DOHH2 (cell line): ENCODE data around the gene ZSWIM6.

Experiments used
- H3F3A ChIP-seq: fragments of 200-600 bp; sonication (generic), shearing (Covaris generic); 2 replicates; pipeline ENCODE4 v1.6.0; 2016; ENCODE audit warnings: antibody characterized with exemption, mild to moderate bottlenecking; ENCODE audit not compliant: control insufficient read depth, insufficient read depth
- H3K27ac ChIP-seq: fragments of 200-600 bp; sonication (generic); 2 replicates; pipeline ENCODE4 v1.5.1; 2014; ENCODE audit warnings: low read depth, mild to moderate bottlenecking, low read length, moderate library complexity
- H3K27me3 ChIP-seq: fragments of 200-600 bp; sonication (generic); 2 replicates; pipeline ENCODE4 v1.6.1; 2014; ENCODE audit warnings: mild to moderate bottlenecking, low read length, mixed read lengths; ENCODE audit not compliant: control insufficient read depth
- H3K36me3 ChIP-seq: fragments of 200-600 bp; sonication (generic); 2 replicates; pipeline ENCODE4 v1.6.1; 2014; ENCODE audit warnings: mild to moderate bottlenecking, low read length, moderate library complexity, mixed read lengths; ENCODE audit not compliant: control insufficient read depth
- H3K4me1 ChIP-seq: fragments of 200-600 bp; sonication (generic); 2 replicates; pipeline ENCODE4 v1.6.1; 2014; ENCODE audit warnings: mild to moderate bottlenecking, low read length, mixed read lengths; ENCODE audit not compliant: control insufficient read depth
- H3K4me2 ChIP-seq: fragments of 200-600 bp; sonication (generic); 2 replicates; pipeline ENCODE4 v1.6.0; 2014; ENCODE audit warnings: mild to moderate bottlenecking, low read length, moderate library complexity
- H3K4me3 ChIP-seq: fragments of 200-600 bp; sonication (generic); 2 replicates; pipeline ENCODE4 v1.5.1; 2014; ENCODE audit warnings: mild to moderate bottlenecking, low read length, mixed read lengths
- H3K79me2 ChIP-seq: fragments of 200-600 bp; sonication (generic); 2 replicates; pipeline ENCODE4 v1.6.1; 2014; ENCODE audit warnings: mild to moderate bottlenecking, low read length, mixed read lengths; ENCODE audit not compliant: control insufficient read depth
- H3K9me2 ChIP-seq: fragments of 200-600 bp; sonication (generic); replicated peaks from 2 replicates; pipeline ENCODE4 v1.6.1; 2014; ENCODE audit warnings: mild to moderate bottlenecking, low read length, mixed read lengths; ENCODE audit not compliant: control insufficient read depth
- H3K9me3 ChIP-seq: fragments of 200-600 bp; sonication (generic); 2 replicates; pipeline ENCODE4 v1.6.1; 2014; ENCODE audit warnings: antibody characterized with exemption, low read length, mixed read lengths; ENCODE audit not compliant: control insufficient read depth, insufficient read depth
- H4K20me1 ChIP-seq: fragments of 200-600 bp; sonication (generic); 2 replicates; pipeline ENCODE4 v1.6.0; 2014; ENCODE audit warnings: low read depth, mild to moderate bottlenecking, antibody characterized with exemption, low read length, moderate library complexity; ENCODE audit not compliant: control insufficient read depth, insufficient read depth
- CTCF ChIP-seq: fragments of 200-600 bp; sonication (generic); IDR thresholded peaks from one replicate; pipeline ENCODE4 v1.5.1; 2014; ENCODE audit warnings: antibody characterized with exemption, mild to moderate bottlenecking, low read depth, low read length; ENCODE audit not compliant: poor library complexity, severe bottlenecking
- EZH2phosphoT487 ChIP-seq: fragments of 200-600 bp; sonication (generic); IDR thresholded peaks from 2 replicates; pipeline ENCODE4 v1.6.1; 2017; ENCODE audit warnings: borderline replicate concordance, mild to moderate bottlenecking, antibody characterized with exemption, low read length, moderate library complexity, mixed read lengths

The ZSWIM6 gene

DNA sequence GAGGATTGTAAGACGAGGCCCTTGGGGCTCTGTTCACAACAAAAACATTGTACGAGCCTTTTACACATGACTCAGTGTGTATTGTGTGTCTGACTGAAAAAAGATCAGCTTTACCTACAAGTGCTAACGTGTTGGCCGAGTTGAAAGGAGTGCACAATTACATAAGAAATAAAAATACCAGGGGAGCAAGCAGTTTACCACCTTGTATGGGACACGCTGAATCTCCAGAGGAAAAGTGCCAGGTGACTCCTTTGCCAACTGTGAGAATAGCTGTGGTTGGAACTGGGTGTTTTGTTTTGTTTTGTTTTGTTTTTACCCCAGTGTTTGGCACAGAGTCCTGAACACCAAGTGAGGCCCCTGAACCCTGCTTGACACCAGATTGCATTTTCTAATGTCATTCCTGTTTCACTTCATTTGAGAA, 32.8 kb upstream of the ZSWIM6 start:
- Histone ChIP-seq H3K36me3 (no peaks in the 10 kb centered on the region), H3K4me1 (no peaks in the 10 kb centered on the region), H3K27me3 (no peaks in the 10 kb centered on the region), H4K20me1 (no peaks in the 10 kb centered on the region), H3K9me3 (no peaks in the 10 kb centered on the region), H3F3A (no peaks in the 10 kb centered on the region), H3K4me3 (no peak overlapping the region), H3K79me2 (no peaks in the 10 kb centered on the region), H3K27ac (no peak overlapping the region), H3K9me2 (no peaks in the 10 kb centered on the region), H3K4me2 (no peak overlapping the region)
- no peak for TF ChIP-seq CTCF
- TF ChIP-seq EZH2phosphoT487 = no peak

- TF ChIP-seq EZH2phosphoT487 (no peak), CTCF (no peak)
- Histone ChIP-seq H3K79me2 (no peaks in the 10 kb centered on the region), H3K4me2 (no peak overlapping the region), H3K36me3 (no peaks in the 10 kb centered on the region), H3K4me1 (no peaks in the 10 kb centered on the region), H3K4me3 (no peak overlapping the region), H3F3A (no peaks in the 10 kb centered on the region), H4K20me1 (no peaks in the 10 kb centered on the region), H3K9me2 (no peaks in the 10 kb centered on the region), H3K9me3 (no peaks in the 10 kb centered on the region), H3K27me3 (no peaks in the 10 kb centered on the region), H3K27ac (no peak overlapping the region)
Measured at GRCh38 chr5:61301341-61302199, 30.5 kb upstream of the ZSWIM6 start.

- Histone ChIP-seq H3K27me3 (no peaks in the 10 kb centered on the region; the same call in 1 of the 2 replicates), H3K4me3 (no peak overlapping the region), H3K79me2 (no peaks in the 10 kb centered on the region), H3K9me3 (no peaks in the 10 kb centered on the region), H4K20me1 (no peaks in the 10 kb centered on the region), H3F3A (no peaks in the 10 kb centered on the region), H3K36me3 (no peaks in the 10 kb centered on the region), H3K27ac (no peak overlapping the region), H3K4me1 (no peaks in the 10 kb centered on the region), H3K4me2 (no peak overlapping the region), H3K9me2 (no peaks in the 10 kb centered on the region)
- TF ChIP-seq CTCF = no peak
- TF ChIP-seq EZH2phosphoT487 = no peak
Measured at GRCh38 chr5:61302200-61302563, 29.9 kb upstream of the ZSWIM6 start.
